IMR-90 (cell line): Measurements from ENCODE around the gene PAQR7. TPM values are rescaled to one million over a fixed set of nuclear protein-coding genes. Genes with fewer than 3 reads are reported as not detected.

Experiments used
- ATAC-seq: fragments of 200-7000 bp; cut with Tn5 transposase; 2 replicates; pipeline ENCODE4 v1.9.1; 2020; ENCODE audit warnings: low read depth, mild to moderate bottlenecking, moderate library complexity
- BruUV-seq: library from RNA; stranded (reverse); fragments of 400-500 nt; replicated peaks from 2 replicates; lab custom pipeline; 2021; lab: Mats Ljungman, UMichigan
- CTCF ChIA-PET: fragments of 300-600 bp; formaldehyde crosslinking; extraction: SDS; loops from one replicate; lab custom pipeline; 2021; ENCODE audit warnings: antibody characterized with exemption; lab: Yijun Ruan, JAX
- POLR2A ChIA-PET: fragments of 300-600 bp; sonication (Branson Sonifier 250); formaldehyde crosslinking; loops from one replicate; lab custom pipeline; 2022; ENCODE audit warnings: antibody characterized with exemption; ENCODE audit not compliant: unreplicated experiment; lab: Charles Lee
- DNase-seq: peaks from one replicate; pipeline ENCODE4 v3.0.0; 2013
- H2AFZ ChIP-seq: replicated peaks from 2 replicates; pipeline ENCODE3; 2013; ENCODE audit warnings: low read length, mild to moderate bottlenecking; ENCODE audit not compliant: poor library complexity
- H2AK5ac ChIP-seq: 2 replicates; pipeline ENCODE4 v1.6.1; 2013; ENCODE audit warnings: low read depth, low read length, inconsistent platforms
- H2AK9ac ChIP-seq: replicated peaks from 2 replicates; pipeline ENCODE3; 2013; ENCODE audit warnings: mild to moderate bottlenecking, low read depth, low read length, moderate library complexity; ENCODE audit not compliant: poor library complexity
- H2BK120ac ChIP-seq: 2 replicates; pipeline ENCODE4 v1.6.1; 2013; ENCODE audit warnings: low read depth, low read length, inconsistent platforms
- H2BK15ac ChIP-seq: 3 replicates; pipeline ENCODE4 v1.6.1; 2013; ENCODE audit warnings: low read depth, low read length, inconsistent platforms
- H2BK20ac ChIP-seq: 2 replicates; pipeline ENCODE4 v1.6.1; 2013; ENCODE audit warnings: low read depth, mild to moderate bottlenecking, inconsistent platforms, low read length, moderate library complexity
- H2BK5ac ChIP-seq: 2 replicates; pipeline ENCODE4 v1.6.1; 2013; ENCODE audit warnings: mild to moderate bottlenecking, low read depth, low read length, inconsistent platforms; ENCODE audit not compliant: poor library complexity, severe bottlenecking
- H3K14ac ChIP-seq: replicated peaks from 2 replicates; pipeline ENCODE4 v1.6.1; 2013; ENCODE audit warnings: low read depth, low read length, inconsistent platforms
- H3K18ac ChIP-seq: 2 replicates; pipeline ENCODE4 v1.6.1; 2013; ENCODE audit warnings: low read depth, low read length, control low read depth
- H3K23ac ChIP-seq: 2 replicates; pipeline ENCODE4 v1.6.1; 2013; ENCODE audit warnings: low read depth, low read length, inconsistent platforms
- H3K27ac ChIP-seq: 2 replicates; pipeline ENCODE4 v1.5.1; 2013; ENCODE audit warnings: mild to moderate bottlenecking, control low read depth, low read length; ENCODE audit not compliant: insufficient read depth
- H3K27me3 ChIP-seq: 2 replicates; pipeline ENCODE4 v1.6.1; 2013; ENCODE audit warnings: low read length; ENCODE audit not compliant: control insufficient read depth, insufficient read depth
- H3K36me3 ChIP-seq: 2 replicates; pipeline ENCODE4 v1.6.1; 2013; ENCODE audit warnings: low read length, mixed read lengths; ENCODE audit not compliant: control insufficient read depth, insufficient read depth
- H3K4ac ChIP-seq: 2 replicates; pipeline ENCODE4 v1.6.1; 2013; ENCODE audit warnings: low read depth, low read length, inconsistent platforms
- H3K4me1 ChIP-seq: 2 replicates; pipeline ENCODE4 v1.6.1; 2013; ENCODE audit warnings: low read length, mixed read lengths; ENCODE audit not compliant: control insufficient read depth, insufficient read depth
- H3K4me2 ChIP-seq: 2 replicates; pipeline ENCODE4 v1.6.1; 2013; ENCODE audit warnings: low read depth, mild to moderate bottlenecking, control low read depth, low read length, moderate library complexity
- H3K4me3 ChIP-seq: 2 replicates; pipeline ENCODE4 v1.5.1; 2013; ENCODE audit warnings: low read depth, mild to moderate bottlenecking, control low read depth, low read length, moderate library complexity; ENCODE audit not compliant: insufficient read depth
- H3K56ac ChIP-seq: 2 replicates; pipeline ENCODE4 v1.6.1; 2013; ENCODE audit warnings: low read length, inconsistent platforms; ENCODE audit not compliant: insufficient read depth; ENCODE audit errors: extremely low read depth
- H3K79me1 ChIP-seq, 2 experiments: 2 replicates each; pipeline ENCODE4 v1.6.1; 2013; ENCODE audit warnings: low read length in 2 of 2, inconsistent platforms in 1 of 2, low read depth in 1 of 2
- H3K9ac ChIP-seq: 2 replicates; pipeline ENCODE4 v1.6.1; 2013; ENCODE audit warnings: low read depth, low read length, control low read depth
- H3K9me1 ChIP-seq: 2 replicates; pipeline ENCODE4 v1.6.1; 2013; ENCODE audit warnings: low read length, inconsistent platforms; ENCODE audit not compliant: insufficient read depth
- H3K9me3 ChIP-seq: 2 replicates; pipeline ENCODE4 v1.6.1; 2013; ENCODE audit warnings: low read length; ENCODE audit not compliant: control insufficient read depth, insufficient read depth
- H4K20me1 ChIP-seq: 2 replicates; pipeline ENCODE4 v1.6.1; 2013; ENCODE audit warnings: low read length, inconsistent platforms; ENCODE audit not compliant: insufficient read depth
- H4K5ac ChIP-seq: 2 replicates; pipeline ENCODE4 v1.6.1; 2013; ENCODE audit warnings: mild to moderate bottlenecking, low read depth, low read length, control low read depth
- H4K8ac ChIP-seq, 2 experiments: 2 replicates each; pipeline ENCODE4 v1.6.1; 2013; ENCODE audit warnings: low read depth in 2 of 2, low read length in 2 of 2, control low read depth in 1 of 2, inconsistent platforms in 1 of 2
- H4K91ac ChIP-seq: 2 replicates; pipeline ENCODE4 v1.6.1; 2013; ENCODE audit warnings: low read depth, low read length, inconsistent platforms; ENCODE audit not compliant: insufficient read depth
- CHD1 ChIP-seq: IDR thresholded peaks from 2 replicates; pipeline ENCODE4 v1.6.1; 2012; ENCODE audit warnings: low read depth, low read length, improper control_type of control experiment
- ELK1 ChIP-seq: fragments of 150-350 bp; IDR thresholded peaks from 2 replicates; pipeline ENCODE4 v1.6.1; 2016; ENCODE audit warnings: low read depth, mild to moderate bottlenecking, low read length, moderate library complexity, borderline replicate concordance
- POLR2A ChIP-seq: IDR thresholded peaks from 2 replicates; pipeline ENCODE4 v1.6.1; 2012; ENCODE audit warnings: mild to moderate bottlenecking, low read depth, low read length
- RAD21 ChIP-seq: IDR thresholded peaks from 2 replicates; pipeline ENCODE4 v1.6.1; 2012; ENCODE audit warnings: low read length, improper control_type of control experiment
- RFX5 ChIP-seq: IDR thresholded peaks from 2 replicates; pipeline ENCODE4 v1.8.0; 2012; ENCODE audit warnings: low read depth, mild to moderate bottlenecking, low read length, moderate library complexity
- WGBS, 2 experiments: methylation state at CpG; one replicate each; pipeline versions ENCODE4 v1.1.5 to v1.1.7; 2013; ENCODE audit warnings: missing lambda C conversion rate in 2 of 2; ENCODE audit not compliant: insufficient read length in 1 of 2; ENCODE audit errors: extremely low coverage in 2 of 2; 5-methylcytosine and 5-hydroxymethylcytosine counted together
- dilution Hi-C: fragments of 300-500 bp; cut with HindIII; formaldehyde crosslinking; loops from one replicate; pipeline ENCODE4 v1.14.3; 2018; ENCODE audit warnings: low sequenced_read_pairs; ENCODE audit not compliant: unreplicated experiment
- in situ Hi-C: fragments of 300-500 bp; cut with MboI; formaldehyde crosslinking; loops from 3 replicates; pipeline ENCODE4 v1.14.3; 2019; ENCODE audit warnings: low sequenced_read_pairs, inconsistent platforms, mixed read lengths
- intact Hi-C: fragments of 100-400 bp; cut with micrococcal nuclease; formaldehyde crosslinking; loops from 2 replicates; pipeline ENCODE4 v1.10.0; 2022
- polyA plus RNA-seq, 3 experiments: library from polyadenylated mRNA; depleted of rRNA; stranded (reverse); fragments of >200 nt; gene quantifications; 2 replicates each; pipeline ENCODE4 v1.2.3, GENCODE V29; 2012; ENCODE audit warnings: low replicate concordance in 1 of 3
- total RNA-seq: library from RNA; depleted of rRNA; stranded (reverse); fragments of >200 nt; gene quantifications from 2 replicates; pipeline ENCODE4 v1.2.3, GENCODE V29; 2012

PAQR7 gene
- total and polyA plus RNA-seq, 2 of the 4 experiments (the other 2 are of a cell fraction): 9.0 to 12.9 TPM

- no peak overlapping the region for H2BK20ac ChIP-seq
Observed at GRCh38 chr1:25863486-25864262, 11.8 kb downstream of the PAQR7 start.

More at GRCh38 chr1:25863486-25864262, 11.8 kb downstream of the PAQR7 start:
- Histone ChIP-seq H2AK9ac (peak overlapping the region; percentile 35), H2BK15ac (no peak overlapping the region), H3K79me1 (peaks cover 6 to 29% of the 10 kb centered on the region in 2 experiments; a peak in 3 of 4 replicates), H2AK5ac (no peak overlapping the region), H2AFZ (no peak overlapping the region), H3K9me3 (no peaks in the 10 kb centered on the region), H3K36me3 (peaks cover 25% of the 10 kb centered on the region), H2BK5ac (no peak overlapping the region), H3K27me3 (no peaks in the 10 kb centered on the region), H3K9me1 (peaks cover 4% of the 10 kb centered on the region), H3K23ac (no peak overlapping the region), H3K4me3 (no peak overlapping the region), H3K56ac (no peak overlapping the region), H3K18ac (no peak overlapping the region), H4K5ac (no peak overlapping the region), H2BK120ac (no peak overlapping the region), H4K91ac (no peak overlapping the region), H3K9ac (no peak overlapping the region), H4K20me1 (peaks cover 5% of the 10 kb centered on the region; the same call in 1 of the 2 replicates), H3K4me2 (no peak overlapping the region), H3K14ac (no peak overlapping the region), H3K4me1 (no peaks in the 10 kb centered on the region; the same call in 1 of the 2 replicates), H4K8ac (no peak overlapping the region), H3K4ac (no peak overlapping the region), H3K27ac (no peak overlapping the region)
- intact Hi-C loops (no loop called here), dilution Hi-C loops (no loop called here), in situ Hi-C loops (no loop called here)
- CTCF ChIA-PET: no interaction called here
- no peak for ATAC-seq
- BruUV-seq: no TSS peak
- 89% methylated on average over 22 of the region's 25 CpGs; no CpG with 5 or more reads in 1 of the 2 experiments for WGBS, 2 experiments
- DNase-seq: no peak
- POLR2A ChIA-PET: no interaction called here
- TF ChIP-seq ELK1 (no peak), RAD21 (no peak), CHD1 (no peak), RFX5 (no peak), POLR2A (no peak)
